Stimulated activated naive CD4-positive, alpha-beta T cell treated with Interleukin-2 at 50 U/mL for 16 hours (primary cell): Measurements from ENCODE around the gene RCBTB1.

Experiments
- DNase-seq: peaks from one replicate; lab custom pipeline; 2025; lab: John Stamatoyannopoulos, UW

RCBTB1 gene

DNA sequence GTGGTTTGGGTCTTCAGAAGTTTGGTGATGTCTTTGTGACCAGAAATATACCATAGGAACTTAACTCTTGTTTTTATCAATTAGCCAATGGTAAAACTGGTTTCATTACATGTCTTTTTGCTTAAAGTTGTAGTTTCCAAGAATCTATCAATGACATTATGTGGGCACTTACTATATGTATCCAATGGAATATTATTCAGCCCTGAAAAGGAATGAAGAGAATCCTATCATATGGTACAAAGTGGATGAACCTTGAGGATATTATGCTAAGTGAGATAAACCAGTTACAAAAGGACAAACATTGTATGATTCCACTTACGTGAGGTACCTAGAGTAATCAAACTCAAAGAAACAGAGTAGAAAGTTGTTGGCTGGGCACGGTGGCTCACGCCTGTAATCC, 26.4 kb downstream of the RCBTB1 start:
- DNase-seq: no peak

DNA sequence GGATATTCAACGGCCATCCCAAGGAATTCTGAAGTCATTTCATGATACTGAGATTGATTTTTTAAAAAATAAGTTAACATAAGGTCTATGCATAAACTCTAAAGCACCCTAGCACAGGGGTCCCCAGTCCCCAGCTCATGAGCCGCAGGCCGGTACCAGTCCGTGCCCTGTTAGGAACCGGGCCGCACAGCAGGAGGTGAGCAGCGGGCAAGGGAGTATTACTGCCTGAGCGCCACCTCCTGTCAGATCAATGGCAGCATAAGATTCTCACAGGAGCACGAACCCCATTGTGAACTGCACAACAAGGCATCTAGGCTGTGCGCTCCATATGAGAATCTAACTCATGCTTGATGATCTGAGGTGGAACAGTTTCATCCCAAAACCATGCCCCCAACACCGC, 31.0 kb downstream of the RCBTB1 start:
- no peak for DNase-seq

DNA sequence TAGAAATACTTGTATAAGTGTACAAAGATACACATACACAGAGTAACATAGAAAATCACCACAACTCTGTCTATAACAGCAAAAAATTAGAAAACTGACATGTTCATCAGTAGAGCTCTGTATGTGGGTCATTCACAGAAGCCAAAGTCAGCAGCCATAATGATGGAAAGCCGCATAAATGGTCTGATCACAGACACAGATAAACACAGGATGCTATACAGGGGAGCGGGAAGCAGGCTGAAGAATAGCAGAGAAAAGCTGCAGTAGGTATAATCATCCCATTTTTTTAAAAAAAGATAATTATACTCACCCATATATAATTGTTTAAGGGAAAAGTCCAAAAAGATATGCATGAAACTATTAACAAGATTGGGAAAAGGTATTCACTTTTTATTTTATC, 31.5 kb downstream of the RCBTB1 start:
- DNase-seq: no peak

DNA sequence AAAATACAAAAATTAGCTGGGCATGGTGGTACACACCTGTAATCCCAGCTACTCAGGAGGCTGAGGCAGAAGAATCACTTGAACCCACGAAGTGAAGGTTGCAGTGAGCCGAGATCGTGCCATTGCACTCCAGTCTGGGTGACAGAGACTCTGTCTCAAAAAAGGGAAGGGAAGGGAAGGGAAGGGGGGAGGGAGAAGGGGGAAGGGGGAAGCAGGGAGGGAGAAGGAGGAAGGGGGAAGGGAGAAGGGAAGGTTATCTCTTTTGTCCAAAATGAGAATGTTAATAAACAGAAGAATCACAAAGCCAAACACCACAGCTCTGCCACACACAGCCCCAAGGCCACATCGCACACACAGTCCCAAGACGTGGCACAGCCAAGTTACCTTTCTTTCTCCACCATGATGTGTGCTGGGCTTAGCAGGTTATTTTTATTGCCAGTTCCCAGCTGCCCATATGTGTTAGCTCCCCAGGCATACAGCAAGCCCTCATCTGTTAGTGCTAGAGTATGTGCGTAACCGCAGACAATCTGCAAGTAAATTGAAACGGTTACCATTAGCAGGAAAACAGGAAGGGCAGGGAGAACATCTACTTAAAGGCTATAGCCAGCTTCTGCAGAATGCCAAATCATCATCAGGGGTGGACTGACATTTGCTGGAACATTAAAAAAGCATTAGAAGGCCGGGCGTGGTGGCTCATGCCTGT, 34.3 kb downstream of the RCBTB1 start:
- DNase-seq: no peak

DNA sequence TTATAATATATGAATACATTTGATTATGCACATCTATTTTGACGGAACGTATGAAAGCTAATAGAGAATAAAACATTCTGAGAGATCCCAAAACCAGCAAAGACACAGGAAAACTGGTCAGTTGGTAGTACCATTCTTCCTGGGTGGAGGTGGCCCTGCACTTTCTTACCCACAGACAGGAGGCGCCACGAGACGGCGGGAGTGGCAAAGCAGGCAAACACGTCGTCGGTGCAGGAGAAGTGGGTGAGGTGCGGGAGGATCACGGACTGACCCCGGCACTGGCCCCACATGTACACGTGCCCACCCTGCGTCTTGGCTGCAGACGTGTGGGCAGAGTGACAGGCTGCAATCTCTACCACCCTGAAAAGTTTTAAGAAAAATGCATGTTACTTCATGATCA, 36.1 kb downstream of the RCBTB1 start:
- DNase-seq: no peak

DNA sequence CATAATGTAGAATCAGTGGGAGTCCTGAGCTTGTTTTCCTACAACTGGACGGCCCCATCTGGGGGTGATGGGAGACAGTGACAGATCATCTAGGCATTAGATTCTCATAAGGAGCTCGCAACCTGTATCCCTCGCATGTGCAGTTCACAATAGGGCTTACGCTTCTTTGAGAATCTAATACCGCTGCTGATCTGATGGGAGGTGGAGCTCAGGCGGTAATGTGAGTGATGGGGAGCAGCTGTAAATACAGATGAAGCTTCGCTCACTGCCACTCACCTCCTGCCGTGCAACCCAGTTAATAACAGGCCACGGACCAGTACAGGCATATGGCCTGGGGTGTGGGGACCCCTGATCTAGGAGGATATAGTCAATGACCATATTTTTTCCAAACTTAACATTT, 38.8 kb downstream of the RCBTB1 start:
- DNase-seq: no peak

DNA sequence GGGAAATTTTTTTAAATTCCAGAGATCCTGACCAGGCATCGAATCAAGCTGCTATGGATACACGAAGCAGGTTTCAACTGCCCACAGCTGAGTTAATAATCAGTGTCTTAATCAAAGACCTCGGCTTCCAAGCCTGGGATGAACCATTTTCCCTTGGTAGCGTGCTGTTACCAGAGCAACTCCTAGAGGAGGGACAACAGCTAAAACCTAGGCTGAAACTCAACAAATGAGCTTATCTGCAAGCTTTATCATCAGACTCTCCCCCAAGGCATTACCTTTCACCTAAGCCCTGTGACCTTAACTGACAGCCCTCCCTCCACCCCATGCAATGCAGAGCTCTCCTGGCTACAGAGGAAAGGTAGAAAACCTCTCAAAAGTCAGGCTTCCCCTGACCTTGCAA, 39.7 kb downstream of the RCBTB1 start:
- no peak for DNase-seq

DNA sequence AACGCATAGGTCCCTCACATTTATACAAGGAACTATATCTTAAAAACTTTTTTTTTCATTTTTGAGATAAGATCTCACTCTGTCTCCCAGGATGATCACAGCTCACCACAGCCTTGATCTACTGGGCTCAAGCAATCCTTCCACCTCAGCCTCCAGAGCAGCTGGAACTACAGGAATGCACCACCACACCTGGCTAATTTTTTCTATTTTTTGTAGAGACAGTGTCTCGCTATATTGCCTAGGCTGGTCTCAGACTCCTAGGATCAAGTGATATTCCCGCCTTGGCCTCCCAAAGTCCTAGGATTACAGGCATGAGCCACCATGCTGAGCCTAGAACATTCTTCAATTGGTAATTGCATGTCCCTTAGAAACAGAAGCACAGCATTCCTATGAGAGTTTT, 41.7 kb downstream of the RCBTB1 start:
- no peak for DNase-seq

DNA sequence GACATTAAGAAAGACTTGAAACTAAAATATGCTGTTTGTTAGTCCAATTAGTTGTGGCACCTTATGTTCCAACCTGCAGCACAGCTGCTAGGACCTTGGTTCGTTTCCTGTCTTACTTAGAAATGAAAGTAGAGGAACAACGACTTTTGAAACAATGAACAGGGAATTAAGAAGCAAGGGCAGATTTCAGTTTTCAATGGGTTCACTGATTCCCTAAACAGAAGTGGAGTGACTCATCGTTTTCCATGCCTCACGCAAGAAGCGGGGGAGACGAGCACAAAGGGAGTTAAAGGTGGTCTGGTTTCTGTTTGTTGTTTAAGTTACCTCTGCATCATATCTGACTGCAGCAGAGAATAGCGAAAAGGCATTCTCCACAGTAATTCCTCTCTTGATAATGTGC, 44.8 kb downstream of the RCBTB1 start:
- no peak for DNase-seq

DNA sequence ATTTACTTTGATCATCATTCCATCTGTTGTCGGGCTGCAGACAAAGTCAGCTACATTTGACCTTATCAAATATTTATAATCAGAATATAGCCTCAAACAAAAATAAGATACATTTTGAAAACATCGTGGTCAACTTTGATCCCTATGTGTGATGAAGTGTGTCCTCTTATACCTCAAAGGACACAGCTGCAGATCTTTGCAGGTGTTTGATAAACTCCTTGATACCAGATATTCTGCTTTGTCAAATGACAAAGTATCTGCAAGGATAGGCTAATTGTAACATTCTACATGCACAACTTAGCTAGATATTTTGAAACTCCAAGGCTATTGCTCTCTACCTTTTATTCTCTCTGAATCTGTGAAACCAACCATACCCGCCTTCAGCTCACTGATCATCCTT, 45.6 kb downstream of the RCBTB1 start:
- DNase-seq: no peak

DNA sequence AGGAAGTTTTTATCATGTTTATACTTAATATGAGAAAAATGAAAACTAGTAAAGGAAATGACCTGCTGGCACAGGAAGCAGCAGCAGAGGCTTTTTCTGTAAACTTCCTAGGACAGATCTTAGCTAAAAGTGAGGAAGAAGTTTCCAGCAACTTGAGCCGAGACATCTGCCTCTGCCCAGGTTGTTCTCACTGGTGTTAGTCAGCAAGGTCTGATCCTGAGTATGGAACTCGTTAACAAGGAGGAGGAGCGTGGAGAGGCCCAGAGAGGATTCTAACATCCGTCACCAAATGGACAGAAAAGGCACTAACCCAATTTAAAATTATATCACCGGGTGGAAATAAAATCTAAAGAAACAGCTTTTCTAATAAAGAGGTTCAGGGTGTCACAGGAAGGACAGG, 46.0 kb downstream of the RCBTB1 start:
- DNase-seq: no peak

DNA sequence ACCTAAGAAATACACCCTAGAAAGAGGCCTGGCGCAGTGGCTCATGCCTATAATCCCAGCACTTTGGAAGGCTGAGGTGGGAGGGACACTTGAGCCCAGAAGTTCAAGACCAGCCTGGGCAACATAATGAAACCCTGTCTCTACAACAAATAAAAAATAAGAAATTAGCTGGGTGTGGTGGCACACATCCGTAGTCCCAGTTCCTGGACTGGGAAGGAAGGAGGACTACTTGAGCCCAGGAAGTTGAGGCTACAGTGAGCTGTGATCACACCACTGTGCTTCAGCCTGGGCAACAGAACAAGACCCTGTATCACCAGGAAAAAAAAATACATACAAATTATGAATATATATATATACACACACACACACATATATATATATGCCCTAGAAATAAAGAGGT, 47.0 kb downstream of the RCBTB1 start:
- DNase-seq: no peak

DNA sequence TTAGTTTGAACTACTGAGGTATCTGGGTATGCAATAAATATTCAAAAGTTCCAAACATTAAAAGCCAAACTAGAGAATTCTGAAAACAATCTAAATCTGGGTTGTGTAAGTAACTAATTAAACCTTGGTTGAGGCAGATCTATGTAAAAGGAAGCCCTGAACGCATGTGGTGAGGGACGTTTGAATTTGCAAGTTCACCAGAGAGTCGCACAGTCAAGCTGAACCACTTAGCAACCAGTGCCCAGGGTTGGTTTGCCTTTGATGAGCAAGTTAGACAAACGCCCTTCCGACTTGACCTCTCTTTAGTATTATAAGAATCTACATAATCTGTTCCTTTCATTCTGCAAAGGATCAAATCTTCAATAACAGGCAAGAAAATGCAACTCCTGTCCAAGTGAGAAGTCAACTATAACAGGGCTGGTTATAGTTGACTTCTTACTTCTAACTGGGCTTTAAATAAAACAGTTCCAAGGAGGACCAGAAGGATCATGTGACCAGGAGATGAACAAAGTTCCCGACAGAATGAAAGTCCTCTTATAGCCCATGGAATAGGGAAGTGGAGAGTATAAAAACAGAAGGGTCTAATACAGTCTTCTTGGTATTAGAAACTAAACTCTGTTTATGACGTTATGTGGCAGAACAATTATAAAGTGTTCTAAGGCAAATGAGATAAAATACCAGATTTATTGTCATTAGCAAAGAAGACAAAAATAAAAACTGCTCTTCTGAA, 49.0 kb downstream of the RCBTB1 start:
- DNase-seq: no peak

DNA sequence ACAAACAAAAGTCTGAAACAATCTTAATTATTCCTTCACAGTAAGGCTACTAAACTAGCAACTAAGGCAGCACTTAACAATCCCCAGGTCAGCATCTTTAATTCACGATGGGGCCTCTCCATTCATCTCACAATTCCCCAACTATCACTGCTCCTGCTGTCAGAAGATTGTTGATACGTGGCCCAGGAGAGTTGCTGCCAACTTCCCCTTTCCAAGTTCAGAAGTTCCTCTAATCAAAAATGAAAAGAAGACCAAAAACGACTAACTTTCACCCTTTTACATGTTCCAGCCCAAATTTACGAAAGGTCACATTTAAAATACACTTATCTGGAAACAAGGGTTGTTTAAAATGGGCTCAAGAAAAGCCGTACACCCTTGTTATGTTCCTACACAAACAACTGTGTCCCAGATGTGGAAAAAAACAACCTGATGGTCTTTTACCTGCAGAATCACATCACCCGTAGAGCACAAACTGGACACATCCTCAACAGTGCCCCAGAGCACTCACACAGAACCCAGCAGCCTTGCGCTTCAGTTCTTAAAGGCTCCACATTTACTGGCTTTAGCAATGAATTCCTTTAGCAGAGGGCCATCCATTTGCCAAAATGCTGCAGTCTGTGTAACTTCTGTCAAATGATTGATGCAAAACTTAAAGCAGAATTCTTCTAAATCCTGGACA, 51.6 kb downstream of the RCBTB1 start:
- no peak for DNase-seq

DNA sequence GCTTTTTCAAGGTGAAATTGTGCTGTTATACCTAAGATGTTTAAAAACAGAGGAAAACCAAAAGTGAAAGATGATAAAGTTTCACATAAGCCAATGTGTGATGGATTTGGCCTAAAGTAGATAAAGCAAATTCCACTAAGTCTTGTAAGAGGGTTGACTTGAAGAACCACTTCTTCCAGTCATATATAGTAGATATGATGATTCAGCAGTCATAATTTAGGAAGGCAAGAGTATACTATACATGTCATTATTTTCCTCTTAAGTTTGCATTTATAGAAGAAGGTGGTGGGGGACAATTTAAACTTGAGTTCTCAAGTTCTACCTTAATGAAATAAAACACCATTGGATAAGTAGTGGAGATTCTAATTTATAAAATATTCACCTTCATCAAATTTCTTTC, 52.3 kb downstream of the RCBTB1 start:
- no peak for DNase-seq

DNA sequence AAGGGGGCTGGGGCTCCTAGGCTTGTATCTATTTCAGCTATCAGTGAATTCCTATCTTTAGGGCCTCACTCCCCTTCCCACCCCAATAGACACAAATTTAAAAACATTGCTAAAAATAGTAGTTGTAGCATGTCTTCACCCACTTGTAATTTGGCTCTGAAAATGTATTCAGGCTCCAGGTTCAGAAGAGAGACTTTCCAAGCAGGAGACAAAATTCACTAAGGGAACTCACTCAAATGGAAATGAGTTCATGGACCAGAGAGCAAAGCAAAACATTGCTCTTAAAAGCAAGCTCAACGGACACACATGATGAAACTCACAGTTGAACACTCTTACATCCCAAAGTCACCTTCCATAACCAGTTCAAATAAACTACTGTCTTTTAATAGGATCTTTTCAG, 52.8 kb downstream of the RCBTB1 start:
- no peak for DNase-seq

DNA sequence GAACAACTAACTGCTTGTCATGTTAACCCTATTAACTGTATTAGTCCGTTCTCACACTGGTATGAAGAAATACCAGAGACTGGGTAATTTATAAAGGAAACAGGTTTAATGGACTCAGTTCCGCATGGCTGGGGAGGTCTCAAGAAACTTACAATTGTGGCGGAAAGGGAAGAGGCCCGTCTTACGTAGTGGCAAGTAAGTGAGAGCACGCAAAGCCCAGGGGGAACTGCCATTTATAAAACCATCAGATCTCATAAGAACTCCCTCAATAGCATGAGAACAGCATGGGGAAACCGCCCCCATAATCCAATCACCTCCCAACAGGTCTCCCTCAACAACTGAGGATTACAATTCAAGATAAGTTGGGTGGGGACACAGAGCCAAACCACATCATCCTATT, 54.9 kb downstream of the RCBTB1 start:
- no peak for DNase-seq

DNA sequence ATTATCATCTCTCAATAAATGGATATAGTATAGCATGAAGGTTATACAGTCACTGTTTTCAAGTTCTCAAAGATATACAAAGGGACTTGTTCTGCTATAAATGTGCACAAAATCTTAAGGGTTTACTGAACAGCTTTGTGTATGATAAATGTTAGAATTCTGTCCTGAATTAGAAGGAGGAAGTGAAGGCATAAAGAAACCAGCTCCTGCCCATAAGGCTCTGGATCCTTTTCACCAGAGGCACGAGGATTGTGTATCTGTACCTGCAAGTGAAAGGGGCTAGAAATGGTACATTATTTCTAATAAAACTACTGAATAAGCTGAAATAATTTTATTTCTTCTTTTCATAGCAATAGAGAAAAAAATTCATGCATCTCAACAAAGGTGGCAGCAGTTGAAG, 57.2 kb downstream of the RCBTB1 start:
- DNase-seq: no peak

DNA sequence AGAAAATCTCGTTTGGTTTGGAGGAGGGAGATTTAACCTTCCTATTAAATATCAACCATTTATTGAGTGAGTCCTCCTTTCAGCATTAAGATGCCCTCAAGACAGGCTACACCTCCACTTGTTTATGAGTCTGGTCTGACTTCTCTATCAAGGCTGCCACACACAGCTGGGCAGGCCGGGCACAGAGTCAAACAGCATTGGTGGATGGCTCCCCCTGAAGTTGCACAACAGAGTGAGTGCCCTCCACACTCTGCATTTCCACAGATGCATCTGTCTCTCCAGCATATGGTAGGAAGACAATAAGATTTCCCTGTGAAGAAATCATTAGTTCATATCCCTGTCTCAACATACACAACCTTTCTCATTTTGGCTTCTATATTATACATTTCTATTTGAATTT, 58.2 kb downstream of the RCBTB1 start:
- no peak for DNase-seq

DNA sequence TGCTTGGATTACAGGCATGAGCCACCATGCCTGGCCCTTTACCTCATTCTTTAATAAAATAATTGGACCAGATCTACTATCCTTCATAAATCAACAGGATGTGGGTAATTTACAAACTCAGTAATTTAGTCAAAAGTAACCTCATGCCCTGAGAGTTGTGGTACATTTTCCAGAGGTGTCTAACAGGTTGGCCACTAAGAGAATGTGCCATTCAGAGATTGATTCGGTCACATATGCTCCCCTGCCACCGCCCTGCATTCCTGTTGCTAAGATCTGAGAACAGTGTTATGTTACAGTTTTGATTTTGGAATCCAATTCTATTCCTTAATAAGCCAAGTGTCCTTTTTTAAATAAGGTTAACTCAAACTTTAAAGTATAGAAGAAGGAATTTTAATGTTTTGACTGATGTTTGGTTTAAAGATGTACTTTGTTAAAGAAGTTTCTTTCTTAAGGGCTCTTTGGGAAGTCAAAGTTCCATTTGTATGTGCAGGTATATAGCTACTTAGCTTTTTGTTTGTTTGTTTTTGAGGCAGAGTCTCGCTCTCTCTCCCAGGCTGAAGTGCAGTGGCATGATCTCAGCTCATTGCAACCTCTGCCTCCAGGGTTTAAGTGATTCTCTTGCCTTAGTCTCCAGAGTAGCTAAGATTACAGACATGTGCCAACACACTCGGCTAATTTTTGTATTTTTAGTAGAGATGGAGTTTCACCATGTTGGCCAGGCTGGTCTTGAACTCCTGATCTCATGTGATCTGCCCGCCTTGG, 60.4 kb downstream of the RCBTB1 start:
- no peak for DNase-seq

DNA sequence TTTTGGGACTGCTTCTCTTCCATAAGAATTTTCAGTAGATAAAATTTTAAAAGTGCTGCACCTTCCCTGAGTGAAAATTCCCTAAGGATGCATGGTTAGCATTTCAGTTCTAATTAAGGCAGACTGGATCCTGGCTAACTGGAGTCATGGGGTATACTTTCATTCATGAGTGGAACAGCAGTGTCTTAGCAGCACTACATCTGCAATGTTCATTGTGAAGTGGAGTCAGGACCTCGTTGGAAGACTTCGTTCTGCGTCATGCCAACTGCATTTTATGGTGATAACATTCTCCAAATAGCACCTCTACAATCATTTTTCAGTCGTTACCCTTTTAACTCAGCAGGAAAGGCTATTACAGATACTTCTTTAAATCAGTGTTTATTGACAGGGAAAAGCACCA, 64.1 kb downstream of the RCBTB1 start:
- DNase-seq: no peak

DNA sequence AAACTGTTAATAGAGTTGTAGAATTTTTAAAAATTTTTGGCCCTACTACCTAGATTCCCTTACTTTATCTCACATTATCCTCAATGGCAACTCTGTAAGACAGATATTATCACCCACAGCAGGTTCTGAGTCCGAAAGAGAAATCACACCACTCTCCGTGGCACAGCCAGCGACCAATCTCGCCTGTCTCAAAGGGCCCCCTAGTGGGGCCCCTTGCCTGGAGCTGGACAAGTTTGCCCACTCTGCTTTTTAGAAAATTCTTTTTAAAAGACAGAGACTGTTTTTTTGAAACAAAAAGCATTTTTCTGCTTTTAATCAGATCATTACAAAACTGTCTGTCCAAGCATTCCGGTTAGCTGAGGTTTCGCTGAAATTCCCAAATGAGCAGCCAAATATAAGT, 67.9 kb downstream of the RCBTB1 start:
- no peak for DNase-seq

DNA sequence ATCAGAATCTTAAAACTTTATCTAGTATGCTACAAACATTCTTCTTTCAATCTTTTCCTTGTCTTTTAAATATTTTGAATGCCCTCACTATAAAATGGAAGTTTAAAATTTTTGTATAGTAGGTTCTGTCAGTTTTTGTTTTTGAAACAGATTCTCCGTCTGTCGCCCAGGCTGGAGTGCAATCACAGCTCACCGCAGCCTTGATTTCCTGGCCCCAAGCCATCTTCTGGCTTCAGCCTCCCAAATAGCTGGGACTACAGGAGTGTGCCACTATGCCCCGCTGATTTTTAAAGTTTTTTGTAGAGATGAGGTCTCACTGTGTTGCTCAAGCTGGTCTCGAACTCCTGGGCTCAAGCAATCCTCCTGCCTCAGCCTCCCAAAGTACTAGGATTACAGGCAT, 68.9 kb downstream of the RCBTB1 start:
- no peak for DNase-seq
